LNCaP clone FGC (cell line): Measurements from ENCODE around the gene SORBS2.

Source experiments
- DNase-seq: peaks from one replicate; pipeline ENCODE4 v3.0.0-alpha.2; 2011; ENCODE audit warnings: low read depth
- H3K4me3 ChIP-seq: 2 replicates; pipeline ENCODE4 v1.5.1; 2011; ENCODE audit warnings: mild to moderate bottlenecking, low read depth, low read length, control low read depth
- TF ChIP-seq, protein P1 (sequence below): IDR thresholded peaks from 2 replicates; pipeline ENCODE4 v1.5.1; 2012; ENCODE audit warnings: mild to moderate bottlenecking; ENCODE audit not compliant: control insufficient read depth, insufficient read depth; ENCODE audit errors: extremely low read depth

The SORBS2 gene

DNA sequence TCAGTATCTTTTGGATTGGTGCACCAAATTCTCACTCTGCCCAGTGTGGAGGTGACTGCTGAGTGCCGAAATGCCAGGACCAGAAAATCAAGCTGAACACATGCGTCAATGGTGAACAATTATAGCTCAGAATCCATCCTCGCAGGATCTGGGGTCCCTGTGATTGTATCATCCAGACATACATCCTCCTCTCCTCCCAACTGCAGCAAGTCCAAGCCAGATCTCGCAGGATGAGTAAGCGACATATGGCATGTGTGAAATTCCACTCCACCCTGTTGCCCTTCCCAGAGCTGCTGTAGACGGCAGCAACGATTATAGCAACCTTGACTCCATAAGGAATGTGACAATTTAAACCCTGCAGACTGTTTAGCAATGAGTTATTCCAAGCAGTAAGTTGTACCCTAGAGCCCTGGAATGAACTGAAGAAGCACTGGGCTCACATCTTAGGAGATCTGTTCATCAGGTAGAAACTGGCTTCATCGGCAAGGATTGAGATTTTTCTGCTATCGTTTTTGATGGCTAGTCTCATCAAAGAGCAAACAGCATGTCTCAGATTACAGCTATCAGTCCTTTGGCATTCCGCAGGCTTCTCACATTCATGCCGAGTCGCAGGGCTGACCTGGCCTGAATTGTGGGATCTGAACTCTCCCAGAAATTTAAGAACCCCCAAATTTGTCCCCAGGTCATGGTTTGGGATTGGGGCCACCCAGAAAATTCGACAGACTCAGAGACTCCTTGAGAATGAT is 35.5 kb upstream of the SORBS2 start:
- TF ChIP-seq, protein P1, sequence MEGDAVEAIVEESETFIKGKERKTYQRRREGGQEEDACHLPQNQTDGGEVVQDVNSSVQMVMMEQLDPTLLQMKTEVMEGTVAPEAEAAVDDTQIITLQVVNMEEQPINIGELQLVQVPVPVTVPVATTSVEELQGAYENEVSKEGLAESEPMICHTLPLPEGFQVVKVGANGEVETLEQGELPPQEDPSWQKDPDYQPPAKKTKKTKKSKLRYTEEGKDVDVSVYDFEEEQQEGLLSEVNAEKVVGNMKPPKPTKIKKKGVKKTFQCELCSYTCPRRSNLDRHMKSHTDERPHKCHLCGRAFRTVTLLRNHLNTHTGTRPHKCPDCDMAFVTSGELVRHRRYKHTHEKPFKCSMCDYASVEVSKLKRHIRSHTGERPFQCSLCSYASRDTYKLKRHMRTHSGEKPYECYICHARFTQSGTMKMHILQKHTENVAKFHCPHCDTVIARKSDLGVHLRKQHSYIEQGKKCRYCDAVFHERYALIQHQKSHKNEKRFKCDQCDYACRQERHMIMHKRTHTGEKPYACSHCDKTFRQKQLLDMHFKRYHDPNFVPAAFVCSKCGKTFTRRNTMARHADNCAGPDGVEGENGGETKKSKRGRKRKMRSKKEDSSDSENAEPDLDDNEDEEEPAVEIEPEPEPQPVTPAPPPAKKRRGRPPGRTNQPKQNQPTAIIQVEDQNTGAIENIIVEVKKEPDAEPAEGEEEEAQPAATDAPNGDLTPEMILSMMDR = no peak
- H3K4me3 ChIP-seq = no peak overlapping the region
- DNase-seq = no peak

DNA sequence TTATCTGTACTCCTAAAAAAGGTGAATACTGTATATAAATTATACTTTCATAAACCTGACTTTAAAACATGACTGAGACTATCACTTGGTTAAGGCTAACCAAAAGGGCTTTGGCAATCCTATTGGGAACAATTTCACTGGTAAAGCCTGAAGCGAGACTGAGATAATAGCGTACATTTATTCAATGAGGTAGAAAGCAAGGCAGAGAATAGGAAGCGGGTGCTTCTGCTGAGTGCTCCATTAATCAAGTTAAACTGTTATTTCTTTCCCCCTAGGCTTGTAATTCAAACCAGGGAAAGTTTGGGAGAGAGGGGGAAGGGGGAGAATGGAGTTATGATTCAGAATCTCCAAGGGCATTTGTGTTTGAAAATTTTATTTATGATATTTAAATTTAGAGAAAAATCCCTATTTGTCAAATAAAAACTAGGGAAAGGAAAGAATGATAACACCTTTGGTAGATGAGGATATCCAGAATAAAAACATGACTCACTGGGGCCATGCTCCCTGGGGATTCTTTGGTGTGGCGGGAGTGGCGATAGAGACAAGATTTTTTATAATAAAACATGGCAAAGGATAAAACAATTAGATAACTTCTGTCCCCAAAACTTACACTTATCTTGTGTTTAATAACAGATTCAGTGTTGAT is 34.6 kb upstream of the SORBS2 start:
- H3K4me3 ChIP-seq = no peak overlapping the region
- no peak for DNase-seq
- TF ChIP-seq, protein P1 = no peak

DNA sequence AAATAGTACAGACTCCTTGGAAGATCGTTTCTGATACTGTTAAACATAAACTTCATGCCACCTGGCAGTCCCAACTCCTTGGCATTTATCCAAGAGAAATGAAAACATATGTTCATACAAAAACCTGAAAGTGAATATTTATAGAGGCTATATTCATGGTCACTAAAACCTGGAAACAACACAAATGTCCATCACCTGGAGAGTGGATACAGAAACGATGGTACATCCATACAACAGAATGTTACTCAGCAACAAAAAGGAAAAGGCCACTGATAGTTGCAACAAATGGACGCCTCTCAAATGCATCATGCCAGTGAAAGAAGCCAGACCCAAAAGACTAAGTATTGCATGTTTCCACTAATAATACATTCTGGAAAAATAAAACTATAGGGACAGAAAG is 34.0 kb upstream of the SORBS2 start:
- DNase-seq = no peak
- TF ChIP-seq, protein P1 = no peak
- no peak overlapping the region for H3K4me3 ChIP-seq

DNA sequence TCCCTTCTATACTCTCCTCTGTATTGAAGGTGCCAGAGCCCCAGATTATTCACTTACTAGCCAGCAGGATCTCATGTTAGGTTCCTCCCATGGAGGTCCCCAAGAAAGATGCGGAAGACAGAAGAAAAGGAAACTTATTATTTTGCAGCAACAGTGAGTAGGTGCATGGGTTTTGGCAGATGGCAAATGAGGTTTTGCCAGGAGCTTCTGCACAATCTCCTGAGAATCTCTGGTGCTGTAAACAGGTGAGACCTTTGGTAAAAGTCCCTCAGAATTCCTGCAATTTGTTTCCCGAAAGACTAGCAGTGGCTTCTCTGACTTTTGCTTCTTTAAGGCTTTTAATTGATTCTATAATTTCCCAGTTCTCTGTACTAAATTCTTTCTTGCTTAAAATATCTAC is 29.5 kb upstream of the SORBS2 start:
- DNase-seq = no peak
- no peak overlapping the region for H3K4me3 ChIP-seq
- TF ChIP-seq, protein P1 = no peak

DNA sequence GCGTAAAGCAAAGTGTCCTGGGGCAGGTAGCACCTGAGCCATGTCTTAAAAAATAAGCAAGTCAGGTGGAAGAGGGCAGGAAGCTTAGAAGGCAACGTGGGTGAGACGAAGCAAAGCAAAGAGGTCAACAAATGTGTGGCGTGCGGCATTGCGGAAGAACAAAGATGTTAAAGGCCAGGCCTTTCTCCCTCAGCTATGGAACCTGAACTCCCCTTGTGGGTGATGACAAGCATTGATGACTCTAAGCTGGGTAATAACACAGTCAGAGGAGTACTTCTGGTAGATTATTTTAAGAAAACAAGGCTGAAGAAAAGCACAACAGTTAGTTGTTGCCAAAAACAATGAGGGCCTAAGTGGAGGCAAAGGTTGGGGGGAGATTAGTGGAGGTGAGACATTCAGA is 29.0 kb upstream of the SORBS2 start:
- TF ChIP-seq, protein P1 = no peak
- DNase-seq = no peak
- no peak overlapping the region for H3K4me3 ChIP-seq

DNA sequence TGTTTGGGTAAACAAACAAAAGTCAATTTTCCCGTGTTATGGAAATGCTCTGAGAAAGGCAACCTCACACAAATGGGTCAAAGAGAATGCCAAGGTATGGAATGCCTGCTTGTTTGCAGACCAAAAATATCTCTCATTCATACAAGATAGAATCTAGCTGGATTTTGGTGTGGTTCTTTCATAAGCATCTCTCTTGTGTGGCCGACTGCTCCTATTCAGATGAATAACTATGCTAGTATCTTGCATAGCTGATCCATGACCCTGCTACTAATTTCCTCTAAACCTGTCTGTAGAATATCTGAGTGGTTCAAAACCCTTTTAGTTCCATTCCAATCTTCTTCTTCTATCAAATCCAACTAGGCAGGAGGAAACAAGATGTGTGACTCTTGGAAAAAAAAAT is 28.2 kb upstream of the SORBS2 start:
- DNase-seq = no peak
- TF ChIP-seq, protein P1 = no peak

More for the DNA sequence above, 28.2 kb upstream of the SORBS2 start:
- no peak overlapping the region for H3K4me3 ChIP-seq
